NK-92 (cell line): ENCODE results near the gene PRPF6.
"Not testable (repeated sequence)": the region's sequence is repeated elsewhere in the genome, so short reads cannot be mapped to it uniquely, and the experiment has no call there.

ENCODE experiments used
- DNase-seq: peaks from one replicate; lab custom pipeline; 2025; ENCODE audit not compliant: unreplicated experiment; lab: John Stamatoyannopoulos, UW

Gene PRPF6

GRCh38 chr20:63973160-63973479, 7.8 kb upstream of the PRPF6 start:
- no peak for DNase-seq

- no peak for DNase-seq
These were observed 7.1 kb upstream of the PRPF6 start for GRCh38 chr20:63973636-63974401.

GRCh38 chr20:63974402-63975200, 6.3 kb upstream of the PRPF6 start:
- DNase-seq: no peak

- DNase-seq: not testable (repeated sequence)
These were observed 4.4 kb upstream of the PRPF6 start for GRCh38 chr20:63976511-63976910.

- no peak for DNase-seq
These were observed 3.8 kb upstream of the PRPF6 start for GRCh38 chr20:63976980-63977738.

- DNase-seq: no peak
These were observed 3.1 kb upstream of the PRPF6 start for GRCh38 chr20:63977739-63978276.

- DNase-seq: no peak
These were observed 2.4 kb upstream of the PRPF6 start for GRCh38 chr20:63978319-63979228.

- DNase-seq: no peak
These were observed 1.7 kb upstream of the PRPF6 start for GRCh38 chr20:63979229-63979556.

GRCh38 chr20:63979557-63980316, 1.2 kb upstream of the PRPF6 start, which contains the start of gene SAMD10:
SAMD10 (minus strand) TSS chr20:63979642; CDS start chr20:63979467, 175 bp downstream.
- no peak for DNase-seq

- no peak for DNase-seq
These were observed 571 bp upstream of the PRPF6 start for GRCh38 chr20:63980317-63980805.

- DNase-seq: no peak
These were observed 2.0 kb downstream of the PRPF6 start for GRCh38 chr20:63982937-63983336.

- DNase-seq: no peak
These were observed 20.0 kb downstream of the PRPF6 start for GRCh38 chr20:64000906-64001305.

GRCh38 chr20:64001607-64002011, 20.7 kb downstream of the PRPF6 start:
- DNase-seq: no peak

GRCh38 chr20:64003960-64004725, 23.2 kb downstream of the PRPF6 start:
- DNase-seq: no peak

- no peak for DNase-seq
These were observed 24.5 kb downstream of the PRPF6 start for GRCh38 chr20:64005394-64005793.

GRCh38 chr20:64006490-64006889, 25.6 kb downstream of the PRPF6 start:
- DNase-seq: no peak

- no peak for DNase-seq
These were observed 26.0 kb downstream of the PRPF6 start for GRCh38 chr20:64006902-64007301.

- DNase-seq: no peak
These were observed 29.0 kb downstream of the PRPF6 start for GRCh38 chr20:64009811-64010387.
